Hepatocyte (in vitro differentiated cells): Measurements from ENCODE around the gene SCN1B.

Source experiments
- CTCF ChIP-seq: fragments of 200-600 bp; sonication (generic); IDR thresholded peaks from 2 replicates; pipeline ENCODE4 v1.5.1; 2016; ENCODE audit warnings: antibody characterized with exemption, mild to moderate bottlenecking; ENCODE audit not compliant: poor library complexity
- EZH2 ChIP-seq: fragments of 200-600 bp; sonication (generic); IDR thresholded peaks from 2 replicates; pipeline ENCODE4 v1.6.1; 2016; ENCODE audit warnings: antibody characterized with exemption, mild to moderate bottlenecking, borderline replicate concordance

GRCh38 chr19:35048911-35049411, 18.7 kb downstream of the SCN1B start:
- no peak for TF ChIP-seq EZH2
- TF ChIP-seq CTCF, result no peak
